Hematopoietic multipotent progenitor cell (in vitro differentiated cells): ENCODE results near the gene TOR3A. TPM values are rescaled to one million over a fixed set of nuclear protein-coding genes. Genes with fewer than 3 reads are reported as not detected.
"Not testable (repeated sequence)": the region's sequence is repeated elsewhere in the genome, so short reads cannot be mapped to it uniquely, and the experiment has no call there.

Experiments used
- DNase-seq, 3 donors: peaks; one replicate each; pipeline ENCODE4 v3.0.0-alpha.2; 2011 to 2015; ENCODE audit warnings: low read depth in 2 of 3, low spot score in 2 of 3
- total RNA-seq: library from RNA; depleted of rRNA; stranded (reverse); fragments of >200 nt; gene quantifications from one replicate; pipeline ENCODE4 v1.2.3, GENCODE V29; 2012

TOR3A gene, protein sequence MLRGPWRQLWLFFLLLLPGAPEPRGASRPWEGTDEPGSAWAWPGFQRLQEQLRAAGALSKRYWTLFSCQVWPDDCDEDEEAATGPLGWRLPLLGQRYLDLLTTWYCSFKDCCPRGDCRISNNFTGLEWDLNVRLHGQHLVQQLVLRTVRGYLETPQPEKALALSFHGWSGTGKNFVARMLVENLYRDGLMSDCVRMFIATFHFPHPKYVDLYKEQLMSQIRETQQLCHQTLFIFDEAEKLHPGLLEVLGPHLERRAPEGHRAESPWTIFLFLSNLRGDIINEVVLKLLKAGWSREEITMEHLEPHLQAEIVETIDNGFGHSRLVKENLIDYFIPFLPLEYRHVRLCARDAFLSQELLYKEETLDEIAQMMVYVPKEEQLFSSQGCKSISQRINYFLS
- total RNA-seq: 38.2 TPM

DNA sequence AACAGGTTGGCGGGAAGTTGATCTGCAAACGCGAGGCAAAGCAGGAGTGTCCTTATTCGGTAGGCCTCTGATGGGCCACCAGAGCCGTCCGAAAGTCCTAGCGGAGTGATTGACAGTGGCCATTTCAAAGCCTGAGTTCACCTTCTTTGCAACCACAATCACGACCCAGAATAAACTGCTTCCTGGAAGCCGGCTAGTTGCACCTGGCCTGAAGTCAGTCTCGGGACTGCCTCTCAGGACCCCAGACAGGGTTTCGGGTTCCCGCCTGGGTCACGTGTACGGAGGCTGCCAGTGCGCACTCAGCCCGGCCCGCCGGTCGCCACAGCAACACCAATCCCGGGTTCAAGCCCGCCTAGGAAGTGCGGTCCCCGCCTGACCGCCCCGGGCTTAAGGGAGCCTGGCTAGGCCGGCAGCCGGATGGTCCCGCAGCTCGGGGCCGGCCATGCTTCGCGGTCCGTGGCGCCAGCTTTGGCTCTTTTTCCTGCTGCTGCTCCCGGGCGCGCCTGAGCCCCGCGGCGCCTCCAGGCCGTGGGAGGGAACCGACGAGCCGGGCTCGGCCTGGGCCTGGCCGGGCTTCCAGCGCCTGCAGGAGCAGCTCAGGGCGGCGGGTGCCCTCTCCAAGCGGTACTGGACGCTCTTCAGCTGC, at the start of gene TOR3A:
Gene TOR3A (plus strand): TSS at position 384 of the 646 bp plus-strand sequence. CDS start 59 bp downstream, at position 443.
- peak; percentile 48 to 76 (median 74) for DNase-seq

DNA sequence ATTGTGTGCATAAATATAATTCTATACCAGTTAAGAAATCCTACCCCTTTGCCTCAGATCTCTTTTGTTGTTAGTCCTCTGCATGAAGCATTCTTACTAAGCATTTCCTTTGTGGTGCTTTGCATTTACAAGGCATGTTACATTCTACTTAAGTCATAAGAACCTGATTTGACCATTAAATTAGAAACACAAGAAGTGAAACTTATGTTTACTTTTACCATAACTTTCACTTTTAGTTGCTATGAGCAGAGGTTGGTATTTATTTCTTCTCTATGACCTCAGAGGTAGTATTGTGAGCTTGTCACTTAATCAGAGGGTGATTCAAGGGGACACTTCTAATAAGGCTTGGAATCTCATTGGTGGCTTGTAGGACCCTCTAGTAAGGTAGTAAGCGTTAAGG, 47.1 kb upstream of the TOR3A start:
- DNase-seq: peak in 1 of 3 donors; percentile 61

DNA sequence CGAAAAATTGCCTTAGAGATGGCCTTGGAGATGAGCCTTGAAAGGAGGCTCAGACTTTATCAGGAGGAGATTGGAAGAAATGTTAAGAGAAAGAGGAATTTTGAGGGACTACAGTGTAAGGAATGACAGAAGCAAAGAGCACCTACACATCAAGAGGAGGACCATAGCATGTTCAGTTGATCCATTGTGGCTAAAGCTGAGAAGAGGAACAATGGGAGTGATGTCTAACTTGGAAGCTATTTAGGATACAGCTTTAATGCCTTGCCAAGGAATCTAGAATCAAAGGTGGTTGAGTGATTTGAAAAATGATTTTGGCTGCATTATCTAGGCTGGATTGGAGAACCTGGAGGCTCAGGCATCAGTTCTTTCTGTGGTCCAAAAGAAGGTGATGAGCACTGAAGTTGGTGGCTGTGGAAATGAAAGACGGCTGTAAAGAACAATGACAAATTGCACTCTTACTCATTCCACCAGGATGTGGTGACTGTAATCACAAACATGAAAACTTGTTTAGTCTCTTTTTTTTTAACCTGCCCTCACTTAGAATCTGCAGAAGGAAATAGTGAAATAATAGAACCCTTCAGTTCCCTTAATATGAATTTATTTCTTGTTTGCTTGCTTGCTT, 44.9 kb upstream of the TOR3A start:
- no peak for DNase-seq

DNA sequence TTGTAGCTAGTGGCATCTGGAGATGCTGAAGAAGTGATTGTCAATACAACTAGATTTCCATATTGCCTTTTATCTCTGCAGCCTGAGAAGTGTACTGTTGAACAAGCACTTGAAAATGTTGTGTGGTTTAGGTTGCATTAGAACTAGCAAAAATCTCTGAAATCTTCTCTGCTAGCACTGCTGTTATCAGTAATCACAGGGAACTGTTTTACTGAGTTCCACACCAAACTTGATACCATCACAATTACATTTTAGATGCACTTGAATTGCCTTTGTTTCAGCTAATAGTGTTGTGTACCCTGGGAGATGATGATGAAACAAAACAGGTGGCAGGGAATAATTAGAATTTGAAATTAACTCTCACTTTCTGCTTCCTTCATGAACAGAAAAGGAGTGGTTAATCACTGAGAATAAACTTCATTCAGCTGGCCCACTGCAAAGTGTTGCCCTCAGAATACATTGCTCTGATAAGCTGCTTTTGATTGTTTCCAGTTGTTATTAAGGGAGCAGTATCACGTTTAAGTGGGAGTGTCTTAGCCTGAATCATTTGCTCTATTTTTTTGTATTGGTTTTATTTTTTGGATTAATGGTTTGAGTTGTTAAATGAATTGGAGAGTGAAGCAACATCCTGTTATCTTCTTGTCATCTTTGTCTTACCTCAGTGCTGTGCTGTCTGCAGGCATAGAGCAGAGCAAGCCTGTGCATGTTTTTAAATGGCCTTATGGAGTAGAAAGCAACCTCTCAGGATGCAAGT, 43.2 kb upstream of the TOR3A start:
- no peak for DNase-seq

DNA sequence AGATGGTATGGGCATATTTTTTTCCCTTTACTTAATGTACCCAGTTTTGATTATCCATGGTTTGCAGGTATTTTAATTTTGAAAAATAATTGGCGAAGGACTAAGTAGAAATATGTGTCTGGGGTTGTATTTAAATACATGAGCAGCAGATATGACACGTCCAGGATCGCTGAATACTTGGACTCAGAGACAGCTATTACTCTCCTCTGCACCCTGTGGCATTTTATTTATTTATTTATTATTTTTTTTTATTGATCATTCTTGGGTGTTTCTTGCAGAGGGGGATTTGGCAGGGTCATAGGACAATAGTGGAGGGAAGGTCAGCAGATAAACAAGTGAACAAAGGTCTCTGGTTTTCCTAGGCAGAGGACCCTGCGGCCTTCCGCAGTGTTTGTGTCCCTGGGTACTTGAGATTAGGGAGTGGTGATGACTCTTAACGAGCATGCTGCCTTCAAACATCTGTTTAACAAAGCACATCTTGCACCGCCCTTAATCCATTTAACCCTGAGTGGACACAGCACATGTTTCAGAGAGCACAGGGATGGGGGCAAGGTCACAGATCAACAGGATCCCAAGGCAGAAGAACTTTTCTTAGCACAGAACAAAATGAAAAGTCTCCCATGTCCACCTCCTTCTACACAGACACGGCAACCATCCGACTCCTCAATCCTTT, 42.2 kb upstream of the TOR3A start:
- DNase-seq: not testable (repeated sequence)

DNA sequence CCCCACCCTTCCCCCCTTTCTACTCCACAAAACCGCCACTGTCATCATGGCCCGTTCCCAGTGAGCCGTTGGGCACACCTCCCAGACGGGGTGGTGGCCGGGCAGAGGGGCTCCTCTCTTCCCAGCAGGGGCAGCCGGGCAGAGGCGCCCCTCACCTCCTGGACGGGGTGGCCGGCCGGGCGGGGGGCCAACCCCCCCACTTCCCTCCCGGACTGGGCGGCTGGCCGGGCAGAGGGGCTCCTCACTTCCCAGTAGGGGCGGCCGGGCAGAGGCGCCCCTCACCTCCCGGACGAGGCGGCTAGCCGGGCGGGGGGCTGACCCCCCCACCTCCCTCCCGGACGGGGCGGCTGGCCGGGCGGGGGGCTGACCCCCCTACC, 41.7 kb upstream of the TOR3A start:
- not testable (repeated sequence) for DNase-seq

DNA sequence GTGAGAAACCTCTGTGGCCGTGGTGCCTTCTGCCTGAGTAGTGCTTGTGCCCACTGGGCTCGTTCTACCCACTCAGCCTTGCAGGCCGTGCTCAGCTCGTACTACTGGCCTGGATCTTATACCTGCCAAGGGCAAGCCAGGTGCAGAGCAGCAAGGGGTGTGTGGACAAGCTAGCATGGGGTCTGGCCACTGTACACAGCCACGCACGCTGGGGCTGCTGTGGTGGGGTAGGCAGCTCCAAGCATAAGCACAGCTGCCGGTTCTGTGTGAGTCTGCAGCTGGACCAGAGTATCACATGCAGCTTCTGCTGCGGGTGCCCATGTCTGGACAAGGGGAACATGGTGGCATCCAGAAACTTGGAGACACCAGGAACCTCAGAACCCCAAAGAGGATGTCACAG, 39.8 kb upstream of the TOR3A start:
- DNase-seq: no peak

DNA sequence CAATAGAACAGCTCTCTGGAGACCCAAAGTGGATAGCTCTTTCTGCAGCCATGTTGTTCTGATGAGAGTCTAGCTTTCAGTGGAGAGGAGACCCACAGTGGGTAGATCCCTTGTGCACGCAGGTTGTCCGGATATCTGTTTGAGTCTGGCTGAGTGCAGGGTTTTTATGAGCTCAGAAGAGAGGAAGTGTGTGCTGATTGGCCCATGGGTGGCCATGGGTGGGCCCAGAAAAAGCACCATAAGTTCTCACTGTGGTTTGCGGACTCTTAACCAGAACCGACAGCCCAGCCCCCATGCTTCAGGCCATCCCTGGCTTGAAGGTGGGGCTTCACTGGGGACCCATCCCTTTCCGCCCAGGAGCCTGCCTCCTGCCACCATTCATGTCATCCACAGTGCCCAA, 39.2 kb upstream of the TOR3A start:
- DNase-seq: no peak

DNA sequence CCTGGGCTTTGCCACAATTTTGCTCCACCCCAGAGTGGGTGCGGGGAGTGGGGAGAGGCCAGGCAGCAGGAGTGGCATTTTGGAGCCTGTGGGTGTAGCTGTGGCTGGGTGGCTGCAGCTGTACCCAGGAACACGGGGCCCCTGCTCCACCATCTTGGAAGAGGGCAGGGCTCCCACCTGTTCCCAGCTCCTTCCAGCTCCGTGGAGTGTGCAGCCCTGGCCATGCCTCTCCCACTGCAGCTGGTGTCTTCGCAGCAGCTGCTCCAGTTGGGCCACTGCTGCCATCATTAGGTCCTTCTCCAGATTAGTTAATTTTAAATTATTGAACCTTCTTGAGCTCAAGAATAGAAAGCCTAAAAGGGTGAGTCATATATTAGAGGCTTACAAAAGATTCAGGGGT, 38.6 kb upstream of the TOR3A start:
- DNase-seq: no peak

DNA sequence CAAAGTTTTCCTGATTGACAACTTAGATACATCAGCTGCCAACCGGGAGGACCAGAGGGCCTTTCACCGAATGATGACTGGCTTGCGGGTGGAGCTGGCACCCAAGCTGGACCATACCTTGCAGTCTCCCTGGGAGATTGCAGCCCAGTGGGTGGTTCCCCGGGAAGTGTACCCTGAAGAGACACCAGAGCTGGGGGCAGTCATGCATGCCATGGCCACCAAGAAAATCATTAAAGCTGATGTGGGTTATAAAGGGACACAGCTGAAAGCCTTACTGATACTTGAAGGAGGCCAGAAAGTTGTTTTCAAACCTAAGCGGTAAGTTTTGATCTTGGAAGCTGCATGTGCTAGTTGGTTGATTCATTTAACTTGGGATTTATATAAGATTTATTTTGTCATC, 38.0 kb upstream of the TOR3A start:
- no peak for DNase-seq

DNA sequence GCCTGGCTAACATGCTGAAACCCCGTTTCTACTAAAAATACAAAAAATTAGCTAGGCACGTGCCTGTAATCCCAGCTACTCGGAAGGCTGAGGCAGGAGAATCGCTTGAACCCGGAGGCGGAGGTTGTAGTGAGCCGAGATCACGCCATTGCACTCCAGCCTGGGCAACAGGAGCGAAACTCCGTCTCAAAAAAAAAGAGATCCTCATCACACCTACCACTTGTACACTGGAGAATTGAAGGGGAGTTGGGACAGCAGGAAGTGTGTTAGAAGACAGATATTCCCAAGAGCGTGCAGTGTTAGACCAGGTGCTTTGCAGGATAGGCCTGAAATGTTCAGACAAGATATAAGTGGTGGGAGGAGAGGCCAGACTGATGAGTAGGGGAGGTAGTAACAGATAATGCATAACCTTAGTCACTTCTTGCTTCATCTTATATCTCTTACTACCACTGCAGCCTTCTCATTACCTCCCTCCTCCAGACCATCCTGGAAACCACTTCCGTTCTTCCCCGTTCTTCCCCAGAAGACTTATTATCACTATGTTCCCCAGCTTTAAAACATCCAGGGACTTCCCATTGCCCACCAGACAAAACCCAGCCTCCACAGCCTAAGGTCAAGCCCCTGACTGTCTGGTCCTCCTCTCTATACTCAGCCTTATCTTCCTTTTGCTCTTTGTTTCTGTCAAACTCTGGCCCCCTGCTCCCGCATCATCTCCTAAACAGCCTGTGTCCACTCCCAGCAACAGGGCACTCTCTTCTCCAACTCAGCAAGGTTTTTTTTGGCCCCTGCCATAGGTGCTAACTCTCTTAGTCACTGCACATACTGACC, 34.8 kb upstream of the TOR3A start:
- no peak for DNase-seq

DNA sequence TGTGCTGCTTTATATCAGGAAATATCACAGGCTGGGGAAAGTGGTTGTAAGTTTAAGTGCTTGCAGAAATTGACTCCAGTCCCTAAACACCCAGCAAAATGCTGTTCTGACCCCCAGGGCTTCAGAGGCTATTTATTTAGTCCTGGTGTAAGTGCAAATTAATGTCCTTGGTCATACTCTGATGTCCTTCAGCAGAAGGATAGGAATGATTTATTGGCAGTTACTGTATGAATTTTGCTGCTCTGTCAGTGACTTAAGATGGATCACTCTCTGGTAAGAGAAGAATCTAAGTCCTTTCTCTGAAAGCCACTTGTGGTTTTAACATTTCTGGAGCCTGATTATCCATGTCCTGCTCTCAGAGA, 34.3 kb upstream of the TOR3A start:
- DNase-seq: no peak

DNA sequence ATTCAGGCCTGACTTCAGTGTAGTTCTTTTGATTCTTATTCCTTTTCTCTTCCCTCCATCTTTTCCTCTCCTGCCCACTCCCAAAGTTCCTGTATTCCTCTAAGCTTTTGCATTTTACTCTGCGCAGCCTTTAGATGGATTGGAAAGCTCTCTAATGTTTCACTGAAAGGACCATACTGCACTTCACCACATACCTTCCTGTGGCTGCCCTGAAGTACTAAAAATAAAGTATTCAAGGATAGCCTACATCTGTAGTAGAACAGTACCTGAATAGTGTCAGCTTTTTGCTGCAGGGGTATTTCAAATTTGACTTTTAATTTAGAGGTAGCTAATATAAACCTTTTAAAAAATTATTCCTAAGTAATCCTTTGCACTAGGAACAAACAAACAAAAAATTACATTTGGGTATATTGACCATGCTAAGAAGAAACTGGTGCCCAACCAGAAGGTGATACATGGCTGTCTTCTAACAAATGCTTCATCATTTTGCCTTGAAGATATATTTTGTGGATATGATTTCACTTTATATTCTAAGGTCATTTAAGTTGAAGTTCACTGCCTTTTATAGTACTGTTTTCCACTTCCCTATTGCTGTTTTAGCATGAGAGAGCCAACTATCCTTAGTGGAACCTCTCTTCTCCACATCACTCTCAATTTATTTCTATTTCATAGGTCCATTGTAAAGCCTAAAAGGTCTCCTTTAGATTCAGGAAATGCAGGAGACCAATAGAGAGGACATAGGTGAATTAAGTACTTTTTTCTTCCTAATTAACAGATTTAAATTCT, 33.3 kb upstream of the TOR3A start:
- DNase-seq: no peak

DNA sequence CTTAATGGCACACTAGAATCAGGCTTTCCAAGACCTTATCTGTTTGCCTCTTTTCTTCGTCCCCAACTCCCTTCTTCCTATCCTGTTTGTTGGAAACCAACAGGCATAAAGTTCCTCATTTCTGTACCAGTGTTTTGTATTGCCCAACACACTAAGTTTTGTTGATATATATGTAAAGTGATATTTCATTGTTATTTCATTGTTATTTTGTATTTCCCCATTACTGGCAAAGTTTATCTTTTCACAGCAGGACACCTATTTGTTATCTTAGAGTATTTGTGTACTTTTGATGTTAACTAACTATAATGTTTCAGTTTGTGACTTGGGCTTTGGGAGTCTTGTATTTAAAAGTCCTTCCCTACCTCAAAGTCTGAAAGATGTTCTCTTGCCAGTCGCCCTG, 29.1 kb upstream of the TOR3A start:
- DNase-seq: no peak

DNA sequence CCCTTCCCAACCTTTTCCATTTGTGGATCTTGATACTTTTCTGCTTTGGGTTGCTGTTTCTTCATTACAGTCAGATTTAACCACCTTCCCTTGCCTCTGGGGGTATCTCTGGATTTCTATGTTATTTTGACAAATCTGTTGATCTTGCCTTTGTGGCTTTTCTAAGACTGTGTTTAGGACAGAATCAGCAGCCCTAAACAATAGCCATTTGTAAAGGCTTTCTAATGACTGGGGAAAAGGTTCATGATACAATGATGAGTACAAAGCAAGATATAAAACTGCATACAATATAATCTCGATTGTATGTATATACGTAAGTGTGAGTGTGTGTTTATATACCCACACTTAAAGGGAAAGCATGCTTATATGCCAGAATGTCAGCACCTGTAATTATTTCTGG, 28.4 kb upstream of the TOR3A start:
- DNase-seq: no peak

DNA sequence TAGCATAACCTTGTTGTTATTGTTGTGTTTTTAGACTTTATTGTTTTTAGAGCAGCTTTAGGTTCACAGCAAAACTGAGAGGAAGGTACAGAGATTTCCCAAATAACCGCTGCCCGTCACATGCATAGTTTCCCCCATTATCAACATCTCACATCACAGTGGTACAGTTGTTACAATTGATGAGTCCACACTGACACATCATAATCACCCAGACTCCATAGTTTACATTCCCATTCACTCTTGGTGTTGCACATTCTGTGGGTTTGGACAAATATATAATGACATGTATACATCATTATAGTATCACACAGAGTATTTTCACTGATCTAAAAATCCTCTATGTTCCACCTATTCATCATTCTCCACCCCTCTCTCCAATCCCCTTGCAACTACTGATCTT, 25.9 kb upstream of the TOR3A start:
- no peak for DNase-seq

DNA sequence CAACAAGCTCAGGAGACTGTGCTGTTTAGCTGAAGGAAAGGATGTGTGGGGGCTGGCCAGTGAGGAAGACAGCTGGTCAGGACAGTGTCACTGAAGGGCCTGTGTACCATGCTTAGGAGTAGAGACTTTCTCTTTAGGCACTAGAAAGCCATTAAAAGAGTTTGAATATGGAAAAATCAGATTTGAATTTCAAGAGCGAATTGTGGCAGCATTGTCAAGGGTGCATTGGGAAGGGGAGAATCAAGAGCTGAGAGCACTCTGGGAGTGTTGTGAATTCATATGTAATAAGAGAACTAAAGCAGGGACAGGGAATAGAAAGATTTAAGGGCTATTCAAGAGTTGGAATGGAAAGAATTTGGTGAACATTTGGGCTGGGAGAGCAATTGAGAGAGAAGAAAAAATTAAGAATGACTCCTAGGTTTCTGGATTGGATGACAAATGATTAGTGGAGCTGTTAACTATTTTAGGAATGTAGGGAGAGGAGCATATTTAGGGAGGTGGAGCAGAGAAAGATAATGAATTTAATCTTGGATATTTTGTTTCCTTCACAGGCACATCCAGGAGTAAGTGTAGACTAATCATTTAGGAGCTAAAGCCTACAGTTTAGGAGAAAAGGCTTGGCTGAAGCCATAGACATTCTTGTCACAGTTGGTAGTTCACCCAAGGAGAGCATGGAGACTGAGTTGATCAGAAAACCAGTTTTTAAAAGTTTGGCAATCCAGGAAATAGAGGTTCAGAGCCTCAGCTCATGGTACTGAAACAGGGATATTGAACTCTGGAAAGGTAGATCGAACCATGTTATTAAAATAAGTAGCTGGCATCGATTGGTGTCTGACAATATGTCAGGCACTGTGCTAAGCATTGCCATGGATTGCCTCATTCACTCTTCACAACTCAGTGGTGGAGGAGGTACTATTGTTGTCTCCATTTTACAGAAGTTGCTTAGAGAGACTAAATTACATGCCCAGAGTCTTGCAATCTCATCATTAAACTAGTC, 23.1 kb upstream of the TOR3A start:
- DNase-seq: no peak
